IPS DF 4.7 (cell line): ENCODE measurements around the gene RIMS3.
"Not testable (repeated sequence)": the region's sequence is repeated elsewhere in the genome, so short reads cannot be mapped to it uniquely, and the experiment has no call there.

Experiments used
- DNase-seq: peaks from one replicate; pipeline ENCODE4 v3.0.0-alpha.2; 2013; ENCODE audit warnings: low spot score; ENCODE audit errors: extremely low read depth

RIMS3 gene

DNA sequence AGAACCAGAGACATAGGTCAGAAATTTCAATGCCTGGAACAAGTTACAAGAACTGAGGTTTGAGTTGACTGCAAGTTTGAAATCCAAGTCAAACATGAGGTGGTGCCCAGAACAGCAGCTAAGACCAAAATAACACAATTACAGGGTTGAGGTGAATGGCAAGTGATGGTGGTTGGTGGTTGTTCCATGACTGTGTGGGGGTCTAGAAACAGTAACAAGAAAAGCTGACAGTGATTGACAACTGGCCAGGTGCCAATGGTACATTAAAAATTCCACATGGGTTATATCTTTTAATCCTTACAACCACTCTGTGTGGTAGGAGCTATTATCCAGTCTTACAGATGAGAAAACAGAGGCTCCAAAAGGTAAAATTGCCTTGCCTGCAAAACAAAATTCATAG, 32.0 kb downstream of the RIMS3 start:
- DNase-seq = no peak

DNA sequence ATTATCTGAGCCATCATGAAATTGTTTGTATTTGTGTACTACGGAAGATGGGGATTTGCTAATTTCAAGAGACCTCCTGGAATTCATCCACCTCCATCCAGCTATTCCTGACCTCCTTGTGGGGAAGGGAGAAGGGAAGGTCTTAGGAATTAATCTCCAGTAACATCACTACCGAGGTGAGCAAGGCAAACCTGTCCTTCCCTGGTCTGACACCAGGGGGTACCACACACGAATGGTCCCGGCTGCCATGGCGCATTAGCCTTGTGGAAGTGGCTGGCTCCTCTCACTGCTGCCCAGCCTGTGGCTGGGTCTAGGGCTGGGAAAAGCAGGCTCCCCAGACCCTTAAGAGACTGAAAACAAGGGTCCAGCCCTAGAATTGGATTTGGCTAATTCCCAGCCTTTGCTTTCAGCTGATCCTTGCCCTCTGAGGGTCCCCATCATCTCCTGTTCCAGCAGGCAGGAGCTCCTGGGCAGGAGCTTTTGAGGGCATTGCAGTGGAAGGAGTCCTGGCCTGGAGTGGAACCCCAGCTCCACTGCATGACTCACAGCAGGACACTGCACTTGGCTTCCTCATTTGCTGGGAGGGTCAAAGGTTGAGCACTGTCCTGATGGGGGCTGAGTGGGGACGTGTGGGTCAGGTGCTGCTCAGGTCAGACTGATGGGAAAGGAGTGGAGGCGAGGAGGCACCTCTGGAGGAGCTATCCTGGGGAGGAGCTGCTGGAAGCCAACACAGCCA, 34.8 kb downstream of the RIMS3 start:
- no peak for DNase-seq

DNA sequence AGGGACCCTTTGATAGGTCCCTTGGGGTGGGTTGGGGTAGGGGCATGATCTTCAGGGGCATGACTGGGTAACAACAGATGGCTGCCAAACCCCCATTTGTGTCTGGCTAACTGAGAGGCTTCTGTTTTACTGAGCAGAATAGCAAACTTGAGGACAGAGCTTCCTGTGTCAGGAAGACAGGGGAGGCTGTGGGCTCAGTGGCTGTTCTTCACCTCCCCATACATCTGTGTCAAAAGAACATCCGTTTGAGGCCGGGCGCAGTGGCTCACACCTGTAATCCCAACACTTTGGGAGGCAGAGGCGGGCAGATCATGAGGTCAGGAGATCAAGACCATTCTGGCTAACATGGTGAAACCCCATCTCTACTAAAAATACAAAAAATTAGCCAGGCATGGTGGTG, 35.9 kb downstream of the RIMS3 start:
- DNase-seq = not testable (repeated sequence)

DNA sequence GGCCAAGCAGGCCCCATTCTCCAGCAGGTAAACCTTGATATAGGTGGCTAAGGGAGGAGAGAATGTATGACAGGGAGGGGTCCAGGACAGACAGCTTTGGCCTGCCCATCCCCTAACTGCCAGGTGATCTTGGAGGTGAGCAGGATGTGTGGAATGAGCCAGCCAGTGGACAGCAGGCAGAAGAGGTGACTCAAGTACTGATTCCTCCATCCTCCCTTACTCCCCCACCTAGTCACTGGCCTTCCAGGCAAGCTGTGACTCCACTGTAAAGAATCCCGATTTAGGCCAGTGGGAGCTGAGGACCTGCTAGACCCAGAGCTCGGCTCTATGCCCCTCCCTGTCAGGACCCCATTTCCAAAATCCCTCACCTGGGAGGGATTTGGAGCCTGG, 36.6 kb downstream of the RIMS3 start:
- no peak for DNase-seq

DNA sequence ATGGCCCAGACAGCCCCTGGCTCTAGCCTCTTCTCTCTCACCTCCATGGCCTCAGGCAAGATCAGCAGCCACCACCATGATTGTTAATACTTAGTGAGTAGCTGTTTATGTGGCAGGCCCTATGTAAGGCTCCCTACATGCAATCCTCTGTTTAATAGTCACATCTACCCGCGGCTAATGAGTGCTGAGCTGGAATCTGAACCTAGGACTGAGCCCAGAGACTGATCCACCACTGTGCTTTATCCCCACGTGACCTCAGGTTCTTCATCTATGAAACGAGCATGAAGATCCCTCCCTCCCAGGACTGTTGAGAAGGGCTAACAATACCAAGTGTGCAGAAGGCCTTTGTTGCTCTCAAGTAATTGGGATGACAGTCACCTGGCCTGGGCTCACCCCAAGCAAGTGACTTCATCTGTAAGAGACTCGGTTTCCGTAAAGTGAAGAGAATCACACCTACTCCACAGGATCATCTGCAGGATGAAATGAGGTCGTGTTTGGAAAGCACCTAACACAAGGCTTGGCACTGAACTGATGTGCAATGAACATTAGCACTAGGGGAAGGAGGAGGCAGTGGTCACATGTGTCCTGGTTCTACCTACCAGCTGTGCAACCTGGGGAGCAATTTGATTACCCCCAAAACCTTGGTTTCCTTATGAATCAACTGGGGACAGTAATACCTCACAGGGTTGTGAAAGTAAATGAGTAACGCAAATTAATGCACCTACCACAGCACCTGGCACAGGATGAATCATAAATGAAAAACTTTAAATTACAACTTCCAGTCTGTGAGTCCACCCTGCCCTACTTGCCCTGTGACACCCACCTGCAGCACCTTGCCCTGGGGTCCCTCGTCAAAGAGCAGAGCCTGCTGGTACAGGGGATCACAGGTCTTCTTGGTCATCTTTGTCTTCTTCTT, 37.2 kb downstream of the RIMS3 start:
- DNase-seq = no peak

DNA sequence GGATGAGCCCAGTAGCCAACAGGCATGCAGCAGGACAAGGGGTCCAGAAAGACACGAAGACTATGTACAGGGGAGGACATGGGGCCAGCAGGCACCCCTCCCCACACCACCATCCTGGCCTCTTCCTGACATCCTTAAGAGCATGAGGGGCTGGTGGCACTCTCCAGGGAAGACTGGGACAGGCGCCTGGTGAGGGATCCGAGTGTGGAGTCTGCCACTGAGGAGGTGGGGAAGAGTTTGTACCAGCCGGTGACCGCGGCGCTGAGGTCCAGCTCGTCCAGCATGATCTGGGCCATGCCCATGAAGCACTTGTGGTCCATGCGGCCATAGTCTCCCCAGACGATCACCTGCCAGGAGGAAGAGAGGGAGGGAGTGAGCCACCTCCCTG, 39.1 kb downstream of the RIMS3 start:
- no peak for DNase-seq

DNA sequence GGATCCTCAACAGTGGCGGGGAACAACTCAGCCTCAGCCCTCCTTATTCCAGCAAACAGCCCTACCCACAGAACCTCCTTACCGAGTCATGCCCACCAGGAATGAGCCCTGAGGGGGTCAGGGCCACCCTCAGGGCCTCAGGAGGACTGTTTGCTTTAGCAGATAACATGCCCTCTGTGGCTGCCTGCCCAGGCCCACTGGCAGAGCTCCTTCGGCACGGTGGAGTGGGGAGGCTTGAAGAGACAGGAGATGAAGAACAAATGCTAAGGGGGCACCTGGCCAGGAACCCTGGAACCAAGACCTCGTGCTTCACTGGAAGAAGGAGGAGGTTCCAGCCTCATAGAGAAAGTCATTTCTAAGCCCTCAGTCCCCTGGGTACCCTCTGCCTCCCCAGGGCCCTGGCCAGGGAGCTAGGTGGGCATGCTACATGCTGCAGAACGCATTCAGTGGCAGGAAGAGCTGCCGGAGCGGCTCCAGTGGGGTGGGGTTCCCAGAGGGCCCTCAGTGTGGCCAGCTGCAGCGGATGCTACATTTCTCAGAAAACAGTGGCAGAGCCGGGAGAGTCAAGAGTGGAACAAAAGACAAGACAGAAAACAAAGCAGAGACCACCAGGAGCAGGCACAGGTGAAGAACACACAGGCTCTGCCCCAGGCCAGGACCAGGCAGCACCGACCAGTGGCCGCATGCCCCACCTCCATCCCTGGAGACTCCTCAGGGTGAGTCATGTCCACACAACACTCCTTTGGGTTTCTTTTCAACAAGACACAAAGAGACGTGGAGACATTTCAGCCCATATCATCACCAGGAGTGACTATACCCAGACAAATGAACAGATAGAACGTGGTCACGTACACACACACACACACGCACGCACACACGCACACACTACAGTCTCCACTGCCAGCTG, 39.8 kb downstream of the RIMS3 start:
- no peak for DNase-seq

DNA sequence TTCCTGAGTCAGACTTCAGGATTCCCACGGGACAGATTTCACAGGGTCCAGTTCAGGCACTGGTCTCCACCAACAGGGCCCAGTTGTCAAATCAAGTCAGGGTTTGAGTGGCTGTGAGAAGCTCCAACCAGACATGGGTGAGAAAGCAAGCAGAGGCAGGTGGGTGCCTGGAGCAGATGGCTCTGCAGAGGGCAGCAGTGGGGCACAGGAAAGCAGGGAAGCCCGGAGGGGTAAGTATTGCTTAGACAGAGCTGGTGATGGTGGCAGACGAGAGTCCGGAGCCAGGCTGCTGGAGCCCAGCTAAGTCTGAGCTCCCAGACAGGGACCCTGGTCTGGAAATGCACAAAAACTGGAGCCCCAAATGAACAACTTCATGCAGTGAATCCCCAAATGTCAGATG, 40.4 kb downstream of the RIMS3 start:
- no peak for DNase-seq

DNA sequence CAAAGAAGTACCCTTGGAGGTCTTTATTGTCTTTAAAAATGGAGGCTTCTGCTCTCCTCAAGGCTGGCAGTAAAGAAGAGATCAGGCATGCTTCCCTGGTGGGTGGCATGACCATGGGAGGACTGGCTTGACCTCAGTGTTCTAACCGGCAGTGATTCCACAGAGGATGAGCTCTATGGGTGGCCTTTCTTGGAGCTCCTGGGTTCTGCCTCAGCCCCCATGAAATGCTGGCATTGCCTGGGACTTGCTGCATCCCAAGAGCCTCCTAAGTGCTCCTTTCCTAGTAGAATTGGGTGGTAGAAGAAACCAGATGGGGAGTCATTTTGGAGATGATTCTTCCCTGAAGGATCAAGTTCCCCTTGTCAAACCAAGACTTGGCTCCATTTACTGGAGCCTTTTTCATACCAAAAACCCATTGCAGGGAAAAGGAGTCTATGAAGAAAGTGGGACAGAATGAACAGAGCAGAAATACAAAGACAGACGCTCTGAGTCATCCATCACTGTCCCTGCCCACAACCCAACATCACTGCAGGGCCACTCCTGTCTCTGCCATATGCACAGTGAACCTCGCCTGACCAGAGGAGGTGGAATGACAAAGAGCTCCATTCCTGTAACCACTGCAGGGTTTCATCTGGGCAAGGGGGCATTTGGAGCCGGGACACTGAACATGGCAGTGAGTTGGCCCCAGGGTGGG, 42.4 kb downstream of the RIMS3 start:
- no peak for DNase-seq

DNA sequence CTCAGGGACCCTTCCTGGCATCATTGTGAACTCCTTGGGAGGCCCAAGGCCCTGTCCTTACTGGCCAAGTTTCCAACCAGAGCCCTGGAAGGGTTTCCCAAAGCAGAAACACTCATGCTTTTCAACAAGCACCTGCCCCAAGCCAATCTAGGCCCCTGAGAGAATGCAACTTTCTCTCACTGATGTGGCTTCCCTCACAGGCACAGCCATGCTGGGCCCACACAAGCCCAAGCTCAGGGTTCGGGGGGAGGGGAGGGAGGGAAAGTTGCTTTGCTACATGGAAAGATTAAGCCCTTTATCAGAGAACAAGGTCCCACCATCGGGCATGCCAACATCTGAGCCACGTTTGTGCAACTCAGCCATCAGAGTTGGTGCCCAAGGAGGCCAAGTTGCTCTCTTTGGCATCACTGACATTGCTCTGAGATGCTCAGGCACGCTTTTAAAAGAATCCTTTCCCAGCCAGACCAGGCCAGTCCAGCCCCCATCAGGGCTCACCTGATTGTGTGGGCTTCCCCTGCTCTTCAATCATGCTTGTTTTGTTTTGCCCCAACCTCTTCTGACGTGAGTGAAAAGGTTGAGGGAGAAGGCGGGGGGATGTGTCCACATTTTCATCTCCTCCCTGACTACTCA, 43.5 kb downstream of the RIMS3 start:
- no peak for DNase-seq

DNA sequence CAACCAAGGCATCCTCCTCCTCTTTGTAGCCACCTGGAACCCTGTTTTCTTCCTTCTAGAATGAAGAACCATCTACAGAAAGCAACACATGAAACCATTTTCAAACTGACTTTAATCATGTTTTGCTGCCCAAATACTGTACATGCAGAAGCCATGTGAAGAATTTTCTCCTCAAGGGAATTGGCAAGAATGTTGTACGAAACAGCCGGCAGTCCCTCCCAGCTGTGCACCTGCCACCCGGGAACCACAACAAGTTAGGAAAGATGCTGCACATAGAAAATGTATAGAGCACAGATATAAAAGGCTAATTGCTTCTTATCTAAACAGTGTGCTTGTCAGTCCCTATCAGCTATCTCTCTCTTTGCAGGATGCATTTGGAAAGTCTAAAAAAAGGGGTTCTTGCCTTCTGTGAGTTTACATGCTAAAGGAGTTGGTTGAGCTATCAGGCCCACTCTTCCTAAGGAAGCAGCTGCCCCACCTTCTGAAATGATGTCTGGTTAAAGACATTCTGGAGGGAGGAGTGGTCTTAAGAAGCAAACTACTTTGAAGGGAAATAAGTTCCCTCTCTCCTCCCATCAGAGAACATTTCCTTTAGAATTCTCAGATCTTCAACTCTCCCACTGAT, 44.8 kb downstream of the RIMS3 start:
- no peak for DNase-seq

DNA sequence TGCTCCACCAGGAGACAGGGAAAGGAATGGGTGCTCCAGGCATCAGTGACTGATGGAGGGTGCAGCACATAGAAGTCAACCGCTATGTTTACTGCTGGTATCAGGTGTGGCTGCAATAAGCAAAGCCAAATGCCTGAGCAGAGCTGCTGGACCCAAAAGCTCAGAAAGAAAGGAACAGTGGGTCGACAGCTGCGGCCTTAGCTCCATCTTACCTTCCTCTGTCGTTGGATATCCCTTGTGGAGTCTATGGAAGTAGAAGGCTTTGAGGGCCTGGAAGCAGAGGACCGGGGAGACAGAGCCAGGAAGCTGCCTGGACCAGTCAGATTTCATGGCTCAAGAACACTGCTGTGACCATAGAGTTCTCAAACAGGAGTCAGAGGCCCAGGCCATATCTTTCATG, 45.3 kb downstream of the RIMS3 start:
- no peak for DNase-seq

DNA sequence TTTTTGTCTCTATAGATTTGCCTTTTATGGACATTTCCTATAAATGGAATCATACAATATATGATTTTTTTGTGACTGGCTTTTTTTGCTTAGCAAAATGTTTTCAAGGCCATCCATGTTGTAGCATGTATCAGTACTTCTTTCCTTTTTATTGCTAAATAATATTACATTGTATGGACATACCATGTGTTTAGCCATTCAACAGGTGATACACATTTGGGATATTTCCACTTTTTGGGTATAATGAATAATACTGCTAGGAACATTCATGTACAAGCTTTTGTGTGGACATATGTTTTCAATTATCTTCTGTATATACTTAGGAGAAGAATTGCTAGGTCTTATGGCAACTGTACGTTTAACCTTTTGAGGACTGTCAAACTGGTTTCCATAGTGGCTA, 47.4 kb downstream of the RIMS3 start:
- no peak for DNase-seq

DNA sequence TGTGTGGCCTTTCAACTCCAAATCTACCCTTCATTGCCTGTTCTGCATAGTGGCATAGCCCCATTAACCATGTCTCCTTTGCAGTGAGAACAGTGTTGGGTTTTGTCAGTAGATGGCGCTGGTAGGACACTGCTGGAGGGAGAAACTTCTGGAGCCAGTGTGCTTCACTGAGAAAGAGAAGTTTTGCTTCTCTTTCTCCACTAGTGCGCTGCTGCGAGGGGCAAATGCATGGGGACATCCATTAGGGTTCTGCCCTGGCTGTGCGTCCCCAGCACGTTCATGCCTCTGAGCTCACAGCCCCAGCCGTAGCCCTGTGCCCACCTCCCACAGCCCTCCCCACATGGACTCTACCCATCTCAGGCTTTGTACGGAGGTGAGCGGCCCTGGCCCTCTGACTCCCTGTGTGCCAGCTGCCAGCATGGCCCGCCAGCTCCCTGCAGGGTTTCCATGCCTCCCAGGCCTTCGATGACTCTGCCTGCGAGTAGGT, 53.1 kb downstream of the RIMS3 start:
- peak; percentile 71 for DNase-seq

DNA sequence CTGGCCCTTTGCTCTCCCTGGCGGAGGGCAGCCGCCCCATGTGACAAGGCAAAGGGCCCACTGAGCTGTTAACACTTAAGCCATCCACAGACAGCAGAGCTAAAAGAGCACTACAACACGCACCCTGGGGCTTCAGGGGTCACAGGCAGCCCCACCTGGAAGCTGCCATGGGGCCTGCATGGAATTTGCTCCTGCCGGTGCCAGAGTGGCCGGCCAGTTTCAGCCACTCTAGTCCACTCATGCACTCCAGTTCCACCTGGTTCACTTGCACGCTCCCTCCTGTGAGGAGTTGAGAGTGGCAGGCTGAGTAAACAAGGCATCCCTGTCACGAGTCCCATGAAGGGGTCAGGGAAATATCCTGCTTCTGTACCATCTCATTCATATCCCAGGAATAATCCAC, 55.3 kb downstream of the RIMS3 start:
- DNase-seq = no peak

DNA sequence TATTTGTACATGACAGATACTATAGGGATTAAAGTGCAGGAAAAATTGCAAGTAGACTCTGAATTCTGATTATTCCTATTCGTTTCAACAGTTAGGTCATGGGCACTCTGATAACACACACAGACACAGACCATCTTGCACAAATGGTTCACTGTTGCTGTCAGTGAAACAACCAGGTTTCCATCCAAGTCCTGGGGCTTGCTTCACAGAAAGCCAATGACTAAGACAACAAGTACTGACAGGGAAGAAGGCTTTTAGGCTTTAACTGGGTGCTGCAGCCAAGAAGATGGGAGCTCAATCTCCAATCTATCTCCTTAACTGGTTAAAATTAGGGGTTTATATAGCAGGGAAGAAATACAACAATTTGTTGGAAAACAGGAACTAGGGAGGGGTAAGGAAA, 57.6 kb downstream of the RIMS3 start:
- no peak for DNase-seq

DNA sequence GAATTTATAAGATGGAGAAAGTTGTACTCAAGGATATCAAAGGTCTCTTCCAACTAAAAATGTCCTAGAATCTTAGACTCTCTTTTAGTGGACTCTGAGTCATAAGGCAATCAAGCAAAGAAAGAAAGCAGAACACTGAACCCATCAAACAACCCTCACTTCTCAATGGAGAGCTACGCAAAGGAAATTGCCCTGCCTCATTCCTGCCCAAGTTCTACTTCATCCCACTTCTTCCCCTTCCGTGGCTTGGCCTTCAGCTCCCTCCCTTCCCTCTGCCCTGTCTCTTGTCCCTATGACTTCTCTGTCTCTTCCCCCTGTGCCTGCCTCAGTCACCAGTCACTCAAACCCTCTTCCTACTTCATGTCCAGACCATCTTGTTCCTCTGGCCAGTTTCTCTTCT, 58.5 kb downstream of the RIMS3 start:
- no peak for DNase-seq

DNA sequence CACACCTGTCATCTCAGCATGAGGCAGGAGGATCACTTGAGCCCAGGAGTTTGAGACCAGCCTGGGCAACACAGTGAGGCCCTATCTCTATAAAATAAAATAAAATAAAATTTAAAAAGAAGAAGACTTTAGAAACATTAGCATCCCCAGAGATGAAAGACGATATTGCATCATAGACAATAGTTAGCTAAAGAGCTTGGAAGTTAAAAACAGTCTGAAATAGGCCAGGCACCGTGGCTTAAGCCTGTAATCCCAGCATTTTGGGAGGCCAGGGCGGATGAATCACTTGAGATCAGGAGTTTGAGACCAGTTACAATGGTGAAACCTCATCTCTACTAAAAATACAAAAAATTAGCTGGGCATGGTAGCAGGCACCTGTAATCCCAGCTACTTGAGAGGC, 59.3 kb downstream of the RIMS3 start:
- no peak for DNase-seq

DNA sequence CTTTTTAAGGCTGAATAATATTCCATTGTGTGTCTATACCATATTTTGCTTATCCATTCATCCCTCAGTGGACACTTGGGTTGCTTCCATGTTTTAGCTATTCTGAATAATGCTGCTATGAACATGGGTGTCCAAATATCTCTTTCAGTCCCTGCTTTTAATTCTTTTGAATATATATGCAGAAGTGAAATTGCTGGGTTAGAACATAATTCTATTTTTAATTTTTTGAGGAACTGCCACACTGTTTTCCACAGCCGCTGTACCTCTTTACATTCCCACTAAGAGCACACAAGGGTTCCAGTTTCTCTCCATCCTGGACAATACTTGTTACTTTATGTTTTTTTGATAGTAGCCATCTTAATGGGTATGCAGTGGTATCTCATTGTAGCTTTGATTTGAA, 65.6 kb downstream of the RIMS3 start:
- no peak for DNase-seq

DNA sequence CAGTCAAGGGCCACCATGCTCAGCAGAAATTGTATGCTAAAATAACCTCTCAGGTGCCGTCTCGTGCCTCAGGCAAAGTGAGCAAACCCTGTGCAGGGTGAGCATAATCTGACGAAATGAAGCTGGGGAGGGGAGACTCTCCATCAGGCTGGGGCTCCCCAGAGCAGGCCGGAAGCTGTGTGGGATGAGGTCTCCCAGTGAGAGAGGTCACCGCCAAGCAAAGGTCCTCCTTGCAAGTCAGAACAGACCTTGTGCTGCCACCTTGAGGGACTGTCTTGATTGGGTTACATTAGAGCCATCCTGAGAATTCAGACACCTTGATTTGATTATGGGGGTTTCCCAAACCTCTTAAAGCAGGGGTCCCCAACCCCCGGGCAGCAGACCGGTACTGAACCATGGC, 69.9 kb downstream of the RIMS3 start:
- DNase-seq = no peak
